ENCODE results near the gene MAP1LC3B. TPM values are rescaled to one million over a fixed set of nuclear protein-coding genes. Genes with fewer than 3 reads are reported as not detected.

Gene MAP1LC3B
- total RNA-seq, 1 experiment from 2014 or later = 45.3 TPM

DNA sequence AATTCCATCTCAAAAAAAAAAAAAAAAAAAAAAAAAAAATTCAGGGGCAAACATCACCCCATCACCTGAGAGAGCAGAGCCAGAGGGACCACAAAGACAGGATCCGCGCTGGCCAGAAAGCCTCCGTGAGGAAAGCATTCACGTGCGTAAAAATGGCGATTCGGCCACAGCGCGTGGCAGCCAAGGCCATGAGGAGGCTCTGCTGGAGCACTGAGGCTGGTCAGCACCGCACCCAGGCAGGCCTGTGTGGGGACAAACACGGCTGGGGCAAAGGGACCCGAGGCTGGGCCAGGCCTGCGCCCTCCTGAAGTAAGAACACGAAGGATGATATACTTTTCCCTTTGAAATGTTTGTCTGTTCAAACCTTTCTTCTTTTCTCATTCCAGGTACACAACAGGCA lies 45.2 kb downstream of the MAP1LC3B start:
- no peak for TF ChIP-seq EZH2 (IDR thresholded peaks at IDR 0.05; ENCODE audit: low read depth)
- TF ChIP-seq, protein P1, sequence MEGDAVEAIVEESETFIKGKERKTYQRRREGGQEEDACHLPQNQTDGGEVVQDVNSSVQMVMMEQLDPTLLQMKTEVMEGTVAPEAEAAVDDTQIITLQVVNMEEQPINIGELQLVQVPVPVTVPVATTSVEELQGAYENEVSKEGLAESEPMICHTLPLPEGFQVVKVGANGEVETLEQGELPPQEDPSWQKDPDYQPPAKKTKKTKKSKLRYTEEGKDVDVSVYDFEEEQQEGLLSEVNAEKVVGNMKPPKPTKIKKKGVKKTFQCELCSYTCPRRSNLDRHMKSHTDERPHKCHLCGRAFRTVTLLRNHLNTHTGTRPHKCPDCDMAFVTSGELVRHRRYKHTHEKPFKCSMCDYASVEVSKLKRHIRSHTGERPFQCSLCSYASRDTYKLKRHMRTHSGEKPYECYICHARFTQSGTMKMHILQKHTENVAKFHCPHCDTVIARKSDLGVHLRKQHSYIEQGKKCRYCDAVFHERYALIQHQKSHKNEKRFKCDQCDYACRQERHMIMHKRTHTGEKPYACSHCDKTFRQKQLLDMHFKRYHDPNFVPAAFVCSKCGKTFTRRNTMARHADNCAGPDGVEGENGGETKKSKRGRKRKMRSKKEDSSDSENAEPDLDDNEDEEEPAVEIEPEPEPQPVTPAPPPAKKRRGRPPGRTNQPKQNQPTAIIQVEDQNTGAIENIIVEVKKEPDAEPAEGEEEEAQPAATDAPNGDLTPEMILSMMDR (conservative IDR thresholded peaks at IDR 0.05) = no peak
- Histone ChIP-seq H3K4me2 (no peak overlapping the region), H3K79me2 (ENCODE audit: low read depth) (no peaks in the 10 kb centered on the region; the same call in 1 of the 2 replicates), H3K36me3 (ENCODE audit: low read depth) (no peaks in the 10 kb centered on the region), H3K27me3 (ENCODE audit: insufficient read depth, low read depth) (no peaks in the 10 kb centered on the region), H3K9me2 (ENCODE audit: insufficient read depth) (no peaks in the 10 kb centered on the region), H3K4me1 (replicated peaks; ENCODE audit: insufficient read depth) (no peaks in the 10 kb centered on the region), H3K4me3 (no peak overlapping the region), H2AFZ (no peak overlapping the region), H3K27ac (no peak overlapping the region), H3F3A (ENCODE audit: insufficient read depth, low read depth) (no peaks in the 10 kb centered on the region), H3K9me3 (ENCODE audit: insufficient read depth, low read depth) (no peaks in the 10 kb centered on the region), H4K20me1 (ENCODE audit: insufficient read depth) (peaks cover 12% of the 10 kb centered on the region; the same call in 1 of the 2 replicates)
- intact Hi-C loops (cut with micrococcal nuclease; ENCODE audit: unreplicated experiment) = no loop called here
- CTCF ChIA-PET = interaction anchor here (0.6 kb wide), 1 partner anchor 186 kb away, joined by 9 read pairs; no protein-coding TSS in a partner anchor
- no TSS peak for BruUV-seq (replicated peaks)
- POLR2A ChIA-PET (ENCODE audit: unreplicated experiment) = interaction anchor here (0.6 kb wide), 1 partner anchor 223 kb away, joined by 7 read pairs; no protein-coding TSS in a partner anchor
- no peak for DNase-seq

DNA sequence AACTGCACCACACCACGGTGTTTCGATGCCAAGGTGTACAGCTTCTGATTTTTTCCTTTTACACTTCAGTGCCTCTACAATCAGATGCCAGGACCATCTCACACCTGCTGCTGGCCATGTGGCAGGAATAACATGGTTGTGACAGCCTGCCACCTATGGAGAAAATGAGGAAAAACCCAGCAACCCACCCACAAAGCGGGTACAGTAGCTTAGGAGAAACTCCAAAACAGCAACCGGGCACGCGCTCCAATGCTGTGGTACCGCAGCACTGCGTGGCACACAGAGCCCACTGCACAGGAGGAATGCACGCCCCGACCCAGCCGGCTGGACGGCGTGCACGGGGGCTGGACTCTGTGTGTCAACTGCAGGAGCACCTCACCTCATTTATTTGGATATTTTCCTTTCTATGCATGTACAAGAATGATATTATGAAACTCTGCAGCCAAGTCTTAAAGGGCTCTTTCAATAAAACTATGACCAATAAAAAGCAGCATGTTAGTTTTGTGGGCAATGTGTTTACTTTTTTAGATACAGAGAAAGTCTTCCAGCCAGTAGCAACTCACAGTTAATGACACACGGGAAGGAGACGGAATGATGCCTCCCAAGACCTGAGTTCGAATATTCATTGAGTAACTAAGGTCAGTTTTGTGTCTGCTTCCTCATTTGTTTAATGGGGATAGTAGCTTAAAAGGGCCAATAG lies 45.9 kb downstream of the MAP1LC3B start:
- Histone ChIP-seq H2AFZ (no peak overlapping the region), H3K27me3 (ENCODE audit: insufficient read depth, low read depth) (no peaks in the 10 kb centered on the region), H3K36me3 (ENCODE audit: low read depth) (no peaks in the 10 kb centered on the region), H3K4me1 (replicated peaks; ENCODE audit: insufficient read depth) (no peaks in the 10 kb centered on the region), H3K4me3 (no peak overlapping the region), H3K79me2 (ENCODE audit: low read depth) (no peaks in the 10 kb centered on the region; the same call in 1 of the 2 replicates), H3K4me2 (no peak overlapping the region), H4K20me1 (ENCODE audit: insufficient read depth) (peaks cover 15% of the 10 kb centered on the region; the same call in 1 of the 2 replicates), H3K9me3 (ENCODE audit: insufficient read depth, low read depth) (no peaks in the 10 kb centered on the region), H3F3A (ENCODE audit: insufficient read depth, low read depth) (no peaks in the 10 kb centered on the region), H3K27ac (no peak overlapping the region), H3K9me2 (ENCODE audit: insufficient read depth) (no peaks in the 10 kb centered on the region)
- DNase-seq = no peak
- TF ChIP-seq, protein P1 (conservative IDR thresholded peaks at IDR 0.05) = no peak
- no peak for TF ChIP-seq EZH2 (IDR thresholded peaks at IDR 0.05; ENCODE audit: low read depth)
- CTCF ChIA-PET = interaction anchor here (0.6 kb wide), 1 partner anchor 186 kb away, joined by 9 read pairs; no protein-coding TSS in a partner anchor
- POLR2A ChIA-PET (ENCODE audit: unreplicated experiment) = interaction anchor here (0.6 kb wide), 1 partner anchor 222 kb away, joined by 7 read pairs; no protein-coding TSS in a partner anchor
- BruUV-seq (replicated peaks) = no TSS peak
- intact Hi-C loops (cut with micrococcal nuclease; ENCODE audit: unreplicated experiment) = no loop called here

DNA sequence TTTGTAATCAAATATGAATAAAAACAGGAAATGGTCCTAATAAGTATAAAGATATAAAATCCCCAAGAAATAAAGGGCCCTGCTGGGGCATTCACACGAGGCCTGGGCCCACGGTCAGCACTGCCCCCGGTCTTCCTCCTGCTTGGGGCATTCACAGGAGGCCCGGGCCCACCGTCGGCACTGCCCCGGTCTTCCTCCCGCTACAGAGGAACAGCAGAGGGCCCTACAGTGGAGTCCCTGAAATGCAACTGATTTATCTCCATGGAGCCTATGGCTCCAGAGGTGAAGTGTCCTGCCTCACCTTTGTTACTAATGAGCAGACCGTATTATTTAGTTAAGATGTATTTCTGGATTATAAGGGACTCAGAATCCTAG lies 46.5 kb downstream of the MAP1LC3B start:
- intact Hi-C loops (cut with micrococcal nuclease; ENCODE audit: unreplicated experiment) = no loop called here
- POLR2A ChIA-PET (ENCODE audit: unreplicated experiment) = no interaction called here
- Histone ChIP-seq H3K4me3 (no peak overlapping the region), H3K9me2 (ENCODE audit: insufficient read depth) (no peaks in the 10 kb centered on the region), H4K20me1 (ENCODE audit: insufficient read depth) (peaks cover 15% of the 10 kb centered on the region; the same call in 1 of the 2 replicates), H3K36me3 (ENCODE audit: low read depth) (no peaks in the 10 kb centered on the region), H3K27me3 (ENCODE audit: insufficient read depth, low read depth) (no peaks in the 10 kb centered on the region), H3K27ac (no peak overlapping the region), H3K9me3 (ENCODE audit: insufficient read depth, low read depth) (no peaks in the 10 kb centered on the region), H2AFZ (no peak overlapping the region), H3K4me1 (replicated peaks; ENCODE audit: insufficient read depth) (no peaks in the 10 kb centered on the region), H3K4me2 (no peak overlapping the region), H3K79me2 (ENCODE audit: low read depth) (no peaks in the 10 kb centered on the region; the same call in 1 of the 2 replicates), H3F3A (ENCODE audit: insufficient read depth, low read depth) (no peaks in the 10 kb centered on the region)
- CTCF ChIA-PET = no interaction called here
- DNase-seq = no peak
- no TSS peak for BruUV-seq (replicated peaks)
- no peak for TF ChIP-seq EZH2 (IDR thresholded peaks at IDR 0.05; ENCODE audit: low read depth)
- TF ChIP-seq, protein P1 (conservative IDR thresholded peaks at IDR 0.05) = no peak
